ENCODE measurements around the gene ANKH.

The ANKH gene

GRCh38 chr5:14753947-14754346, 117.6 kb downstream of the ANKH start:
- Histone ChIP-seq H3K9me3 (no peaks in the 10 kb centered on the region), H3K27me3 (no peaks in the 10 kb centered on the region), H3K36me3 (peaks cover 5% of the 10 kb centered on the region; the same call in 1 of the 2 replicates), H3K4me3 (ENCODE audit: low read depth, low read length) (no peak overlapping the region), H3K4me1 (no peaks in the 10 kb centered on the region)
- TF ChIP-seq CTCF (IDR thresholded peaks at IDR 0.05; ENCODE audit: low read depth, low read length) = no peak
- no peak for DNase-seq

GRCh38 chr5:14753292-14753691, 118.3 kb downstream of the ANKH start:
- Histone ChIP-seq H3K4me1 (no peaks in the 10 kb centered on the region), H3K36me3 (peaks cover 5% of the 10 kb centered on the region; the same call in 1 of the 2 replicates), H3K27me3 (no peaks in the 10 kb centered on the region), H3K9me3 (no peaks in the 10 kb centered on the region), H3K4me3 (ENCODE audit: low read depth, low read length) (no peak overlapping the region)
- no peak for DNase-seq
- TF ChIP-seq CTCF (IDR thresholded peaks at IDR 0.05; ENCODE audit: low read depth, low read length) = no peak

GRCh38 chr5:14752497-14753071, 119.0 kb downstream of the ANKH start:
- Histone ChIP-seq H3K36me3 (peaks cover 5% of the 10 kb centered on the region; the same call in 1 of the 2 replicates), H3K4me3 (ENCODE audit: low read depth, low read length) (no peak overlapping the region), H3K27me3 (no peaks in the 10 kb centered on the region), H3K9me3 (no peaks in the 10 kb centered on the region), H3K4me1 (no peaks in the 10 kb centered on the region)
- no peak for DNase-seq
- TF ChIP-seq CTCF (IDR thresholded peaks at IDR 0.05; ENCODE audit: low read depth, low read length) = no peak

- Histone ChIP-seq H3K36me3 (peaks cover 5% of the 10 kb centered on the region; the same call in 1 of the 2 replicates), H3K4me1 (no peaks in the 10 kb centered on the region), H3K4me3 (ENCODE audit: low read depth, low read length) (no peak overlapping the region), H3K27me3 (no peaks in the 10 kb centered on the region), H3K9me3 (no peaks in the 10 kb centered on the region)
- TF ChIP-seq CTCF (IDR thresholded peaks at IDR 0.05; ENCODE audit: low read depth, low read length) = no peak
- no peak for DNase-seq
Measured at GRCh38 chr5:14750712-14751111, 120.9 kb downstream of the ANKH start.

GRCh38 chr5:14749579-14750101, 121.9 kb downstream of the ANKH start:
- Histone ChIP-seq H3K9me3 (no peaks in the 10 kb centered on the region), H3K36me3 (peaks cover 5% of the 10 kb centered on the region; the same call in 1 of the 2 replicates), H3K4me3 (ENCODE audit: low read depth, low read length) (no peak overlapping the region), H3K27me3 (no peaks in the 10 kb centered on the region), H3K4me1 (no peaks in the 10 kb centered on the region)
- no peak for DNase-seq
- no peak for TF ChIP-seq CTCF (IDR thresholded peaks at IDR 0.05; ENCODE audit: low read depth, low read length)

GRCh38 chr5:14748180-14748900, 123.2 kb downstream of the ANKH start:
- H3K27me3 ChIP-seq = no peaks in the 10 kb centered on the region
- TF ChIP-seq CTCF (IDR thresholded peaks at IDR 0.05; ENCODE audit: low read depth, low read length) = no peak
- DNase-seq = no peak
- H3K9me3 ChIP-seq = no peaks in the 10 kb centered on the region
- no peaks in the 10 kb centered on the region for H3K4me1 ChIP-seq
- no peak overlapping the region for H3K4me3 ChIP-seq (ENCODE audit: low read depth, low read length)
- H3K36me3 ChIP-seq = peaks cover 5% of the 10 kb centered on the region; the same call in 1 of the 2 replicates
